BLaER1 treated with 17β-estradiol and CSF1 and Interleukin-3, amounts not matched to agents 10 nM and 100 nM (cell line): ENCODE results near the gene GALP.
A peak's percentile ranks its signal among the peaks of the same experiment; 100 is the strongest.
"Not testable (repeated sequence)": the region's sequence is repeated elsewhere in the genome, so short reads cannot be mapped to it uniquely, and the experiment has no call there.

Source experiments
- H3K27ac ChIP-seq, 11 experiments: shearing (Covaris generic); formaldehyde crosslinking; 2 replicates each; pipeline ENCODE4 v1.8.1; 2022
- H3K27me3 ChIP-seq, 11 experiments: shearing (Covaris generic); formaldehyde crosslinking; 2 replicates each; pipeline ENCODE4 v1.8.1; 2022
- H3K36me3 ChIP-seq, 11 experiments: shearing (Covaris generic); formaldehyde crosslinking; 2 replicates each; pipeline ENCODE4 v1.8.1; 2022
- H3K4me1 ChIP-seq, 10 experiments: shearing (Covaris generic); formaldehyde crosslinking; 2 replicates each; pipeline ENCODE4 v1.8.1; 2022
- H3K4me2 ChIP-seq, 11 experiments: shearing (Covaris generic); formaldehyde crosslinking; 2 replicates each; pipeline ENCODE4 v1.8.1; 2022
- H3K4me3 ChIP-seq, 10 experiments: shearing (Covaris generic); formaldehyde crosslinking; 2 replicates each; pipeline ENCODE4 v1.8.1; 2022
- H3K9ac ChIP-seq, 11 experiments: shearing (Covaris generic); formaldehyde crosslinking; 2 replicates each; pipeline ENCODE4 v1.8.1; 2022
- H3K9me3 ChIP-seq, 11 experiments: shearing (Covaris generic); formaldehyde crosslinking; replicated peaks in 1 of 11; 2 replicates each; pipeline ENCODE4 v1.8.1; 2022
- H4K20me1 ChIP-seq, 11 experiments: shearing (Covaris generic); formaldehyde crosslinking; 2 replicates each; pipeline ENCODE4 v1.8.1; 2022
- Cebpa-rat ChIP-seq, 11 experiments: shearing (Covaris generic); IDR thresholded peaks; 2 replicates each; pipeline ENCODE4 v1.8.1; 2022

GALP gene

GRCh38 chr19:56211718-56212117, 35.9 kb downstream of the GALP start:
- Histone ChIP-seq H3K4me1 (peaks cover 2 to 5% (median 3%) of the 10 kb centered on the region in 10 experiments; a peak in 19 of 20 replicates), H3K9ac (no peak overlapping the region), H3K27ac (no peak overlapping the region), H4K20me1 (no peaks in the 10 kb centered on the region), H3K36me3 (no peaks in the 10 kb centered on the region), H3K4me2 (no peak overlapping the region), H3K4me3 (no peak overlapping the region), H3K27me3 (0 out of 22 replicates have a peak, but pooled peaks cover 0 to 2% (median 0%) of the 10 kb centered on the region in 11 experiments), H3K9me3 (no peaks in the 10 kb centered on the region)
- TF ChIP-seq Cebpa-rat (IDR thresholded peaks at IDR 0.05) = no peak

GRCh38 chr19:56217039-56217949, 41.5 kb downstream of the GALP start:
- no peak for TF ChIP-seq Cebpa-rat (IDR thresholded peaks at IDR 0.05)
- Histone ChIP-seq H3K9me3 (no peaks in the 10 kb centered on the region), H3K4me2 (peak overlapping the region; percentile 90 to 99 (median 94)), H3K4me3 (peak overlapping the region; percentile 43 to 65 (median 54)), H3K4me1 (peaks cover 12 to 18% (median 15%) of the 10 kb centered on the region in 10 experiments), H3K27ac (peak overlapping the region in 10 of 11 experiments; percentile 6 to 62 (median 36); a peak in 14 of 22 replicates), H3K36me3 (peaks cover 0 to 14% (median 7%) of the 10 kb centered on the region in 11 experiments; a peak in 7 of 22 replicates), H3K27me3 (peaks cover 5 to 14% (median 10%) of the 10 kb centered on the region in 11 experiments; a peak in 17 of 22 replicates), H3K9ac (peak overlapping the region; percentile 41 to 73 (median 67)), H4K20me1 (no peaks in the 10 kb centered on the region)

- Histone ChIP-seq H4K20me1 (no peaks in the 10 kb centered on the region), H3K4me3 (no peak overlapping the region), H3K4me2 (no peak overlapping the region), H3K27me3 (peaks cover 5 to 14% (median 10%) of the 10 kb centered on the region in 11 experiments; a peak in 17 of 22 replicates), H3K9ac (no peak overlapping the region), H3K4me1 (peaks cover 12 to 18% (median 15%) of the 10 kb centered on the region in 10 experiments), H3K27ac (no peak overlapping the region), H3K9me3 (no peaks in the 10 kb centered on the region), H3K36me3 (peaks cover 0 to 18% (median 8%) of the 10 kb centered on the region in 11 experiments; a peak in 9 of 22 replicates)
- no peak for TF ChIP-seq Cebpa-rat (IDR thresholded peaks at IDR 0.05)
These were observed 43.2 kb downstream of the GALP start for GRCh38 chr19:56218961-56219360.

- not testable (repeated sequence) for H4K20me1 ChIP-seq, H3K27ac ChIP-seq, H3K4me3 ChIP-seq, H3K9me3 ChIP-seq, H3K9ac ChIP-seq, H3K4me2 ChIP-seq
- peaks cover 12 to 16% (median 15%) of the 10 kb centered on the region in 10 experiments for H3K4me1 ChIP-seq
- peaks cover 5 to 14% (median 10%) of the 10 kb centered on the region in 11 experiments; a peak in 17 of 22 replicates for H3K27me3 ChIP-seq
- peak in 1 of 11 experiments; percentile 22; a peak in 1 of 22 replicates for TF ChIP-seq Cebpa-rat (IDR thresholded peaks at IDR 0.05)
- peaks cover 0 to 18% (median 8%) of the 10 kb centered on the region in 11 experiments; a peak in 9 of 22 replicates for H3K36me3 ChIP-seq
These were observed 45.6 kb downstream of the GALP start for GRCh38 chr19:56221442-56221841.

GRCh38 chr19:56221851-56222250, 46.0 kb downstream of the GALP start:
- TF ChIP-seq Cebpa-rat (IDR thresholded peaks at IDR 0.05) = no peak
- no peaks in the 10 kb centered on the region for H3K9me3 ChIP-seq
- H3K4me2 ChIP-seq = no peak overlapping the region
- H3K27ac ChIP-seq = no peak overlapping the region
- H3K4me3 ChIP-seq = no peak overlapping the region
- H3K27me3 ChIP-seq = peaks cover 5 to 12% (median 9%) of the 10 kb centered on the region in 11 experiments; a peak in 17 of 22 replicates
- peaks cover 9 to 12% (median 11%) of the 10 kb centered on the region in 10 experiments for H3K4me1 ChIP-seq
- peaks cover 0 to 18% (median 8%) of the 10 kb centered on the region in 11 experiments; a peak in 9 of 22 replicates for H3K36me3 ChIP-seq
- H3K9ac ChIP-seq = no peak overlapping the region
- H4K20me1 ChIP-seq = no peaks in the 10 kb centered on the region

GRCh38 chr19:56222901-56223300, 47.1 kb downstream of the GALP start:
- H3K9me3 ChIP-seq = no peaks in the 10 kb centered on the region
- H3K36me3 ChIP-seq = peaks cover 0 to 18% (median 8%) of the 10 kb centered on the region in 11 experiments; a peak in 9 of 22 replicates
- no peak overlapping the region for H3K27ac ChIP-seq
- peaks cover 0 to 3% (median 2%) of the 10 kb centered on the region in 11 experiments; a peak in 15 of 22 replicates for H3K27me3 ChIP-seq
- no peak overlapping the region for H3K9ac ChIP-seq
- H4K20me1 ChIP-seq = no peaks in the 10 kb centered on the region
- H3K4me3 ChIP-seq = no peak overlapping the region
- no peak overlapping the region for H3K4me2 ChIP-seq
- H3K4me1 ChIP-seq = peaks cover 0 to 2% (median under 1%) of the 10 kb centered on the region in 10 experiments; a peak in 12 of 20 replicates
- no peak for TF ChIP-seq Cebpa-rat (IDR thresholded peaks at IDR 0.05)

GRCh38 chr19:56223481-56223880, 47.7 kb downstream of the GALP start:
- H3K27ac ChIP-seq = no peak overlapping the region
- H4K20me1 ChIP-seq = no peaks in the 10 kb centered on the region
- H3K27me3 ChIP-seq = no peaks in the 10 kb centered on the region
- peaks cover 0 to 18% (median 8%) of the 10 kb centered on the region in 11 experiments; a peak in 9 of 22 replicates for H3K36me3 ChIP-seq
- TF ChIP-seq Cebpa-rat (IDR thresholded peaks at IDR 0.05) = no peak
- no peak overlapping the region for H3K4me3 ChIP-seq
- no peak overlapping the region for H3K4me2 ChIP-seq
- no peaks in the 10 kb centered on the region for H3K4me1 ChIP-seq
- no peaks in the 10 kb centered on the region for H3K9me3 ChIP-seq
- H3K9ac ChIP-seq = no peak overlapping the region
